ENCODE data around the gene OR51V1. TPM values are rescaled to one million over a fixed set of nuclear protein-coding genes. Genes with fewer than 3 reads are reported as not detected.

OR51V1 gene
- total and polyA plus RNA-seq, 8 donors: not detected

GRCh38 chr11:5240458-5240857 is 40.0 kb upstream of the OR51V1 start:
- FAIRE-seq: no peak

GRCh38 chr11:5240056-5240455 is 39.6 kb upstream of the OR51V1 start:
- Histone ChIP-seq H3K4me3 (no peak overlapping the region), H3K27ac (no peak overlapping the region), H3K9me3 (no peaks in the 10 kb centered on the region), H3K4me1 (no peaks in the 10 kb centered on the region), H3K27me3 (no peaks in the 10 kb centered on the region), H3K36me3 (no peaks in the 10 kb centered on the region)
- 56 to 66% methylated on average over 1 of the region's 1 CpG for WGBS, 2 donors
- no peak for ATAC-seq
- no peak for TF ChIP-seq CTCF (IDR thresholded peaks at IDR 0.05)
- intact Hi-C loops (cut with DNase I): no loop called here
- DNase-seq: no peak
- no peak for FAIRE-seq

More at GRCh38 chr11:5240458-5240857, 40.0 kb upstream of the OR51V1 start:
- intact Hi-C loops (cut with DNase I): no loop called here
- Histone ChIP-seq H3K4me1 (no peaks in the 10 kb centered on the region), H3K36me3 (no peaks in the 10 kb centered on the region), H3K4me3 (no peak overlapping the region), H3K27ac (no peak overlapping the region), H3K27me3 (no peaks in the 10 kb centered on the region), H3K9me3 (no peaks in the 10 kb centered on the region)
- WGBS, 2 donors: 36 to 46% methylated on average over 2 of the region's 2 CpGs
- ATAC-seq: no peak
- no peak for TF ChIP-seq CTCF (IDR thresholded peaks at IDR 0.05)
- DNase-seq: no peak

GRCh38 chr11:5239046-5239445 is 38.6 kb upstream of the OR51V1 start:
- no peak overlapping the region for H3K4me3 ChIP-seq
- no peak for FAIRE-seq
- ATAC-seq: no peak
- H3K27ac ChIP-seq: no peak overlapping the region
- H3K36me3 ChIP-seq: no peaks in the 10 kb centered on the region
- DNase-seq: no peak
- no peaks in the 10 kb centered on the region for H3K9me3 ChIP-seq
- TF ChIP-seq CTCF (IDR thresholded peaks at IDR 0.05): no peak
- no peaks in the 10 kb centered on the region for H3K4me1 ChIP-seq
- intact Hi-C loops (cut with DNase I): no loop called here
- H3K27me3 ChIP-seq: no peaks in the 10 kb centered on the region

- no peaks in the 10 kb centered on the region for H3K4me1 ChIP-seq
- intact Hi-C loops (cut with DNase I): no loop called here
- TF ChIP-seq CTCF (IDR thresholded peaks at IDR 0.05): no peak
- DNase-seq (no peak), FAIRE-seq (no peak), ATAC-seq (no peak)
- no peaks in the 10 kb centered on the region for H3K36me3 ChIP-seq
- no peak overlapping the region for H3K27ac ChIP-seq
- no peaks in the 10 kb centered on the region for H3K9me3 ChIP-seq
- 25 to 34% methylated on average over 2 of the region's 2 CpGs for WGBS, 2 donors
- no peak overlapping the region for H3K4me3 ChIP-seq
- no peaks in the 10 kb centered on the region for H3K27me3 ChIP-seq
These were observed 38.0 kb upstream of the OR51V1 start for GRCh38 chr11:5238486-5238885.

- no peak overlapping the region for H3K4me3 ChIP-seq
- no peak overlapping the region for H3K27ac ChIP-seq
- H3K4me1 ChIP-seq: no peaks in the 10 kb centered on the region
- WGBS, 2 donors: 30 to 79% methylated on average over 2 of the region's 2 CpGs
- no peaks in the 10 kb centered on the region for H3K27me3 ChIP-seq
- no peaks in the 10 kb centered on the region for H3K36me3 ChIP-seq
- FAIRE-seq: no peak
- TF ChIP-seq CTCF (IDR thresholded peaks at IDR 0.05): no peak
- H3K9me3 ChIP-seq: no peaks in the 10 kb centered on the region
- intact Hi-C loops (cut with DNase I): no loop called here
- DNase-seq: no peak
- ATAC-seq: no peak
These were observed 36.9 kb upstream of the OR51V1 start for GRCh38 chr11:5237420-5237819.

Data from pancreas (tissue), 10 donors.